GM18517 (cell line): ENCODE data around the gene BLVRA.
"Not testable (repeated sequence)": the region's sequence is repeated elsewhere in the genome, so short reads cannot be mapped to it uniquely, and the experiment has no call there.

Experiments used
- ATAC-seq: cut with Tn5 transposase; IDR thresholded peaks from one replicate; pipeline ENCODE4 v1.9.1; 2021; ENCODE audit warnings: mild to moderate bottlenecking, moderate library complexity; ENCODE audit not compliant: unreplicated experiment

The BLVRA gene

DNA sequence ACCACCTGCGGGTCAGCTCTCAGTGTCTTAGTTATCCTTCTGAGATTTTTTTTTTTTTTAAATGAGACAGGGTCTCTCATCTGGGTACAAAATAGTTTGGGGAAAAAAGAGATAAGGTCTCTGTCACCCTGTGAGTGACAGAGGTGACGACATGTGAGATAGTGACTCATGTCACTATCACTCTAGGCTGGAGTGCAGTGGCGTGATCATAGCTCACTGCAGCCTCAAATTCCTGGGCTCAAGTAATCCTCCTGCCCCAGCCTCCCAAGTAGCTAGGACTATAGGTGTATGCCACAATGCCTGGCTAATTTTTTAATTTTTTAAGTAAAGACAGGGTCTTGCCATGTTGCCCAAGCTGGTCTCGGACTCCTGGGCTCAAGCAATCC lies 10.4 kb downstream of the BLVRA start:
- ATAC-seq: no peak

DNA sequence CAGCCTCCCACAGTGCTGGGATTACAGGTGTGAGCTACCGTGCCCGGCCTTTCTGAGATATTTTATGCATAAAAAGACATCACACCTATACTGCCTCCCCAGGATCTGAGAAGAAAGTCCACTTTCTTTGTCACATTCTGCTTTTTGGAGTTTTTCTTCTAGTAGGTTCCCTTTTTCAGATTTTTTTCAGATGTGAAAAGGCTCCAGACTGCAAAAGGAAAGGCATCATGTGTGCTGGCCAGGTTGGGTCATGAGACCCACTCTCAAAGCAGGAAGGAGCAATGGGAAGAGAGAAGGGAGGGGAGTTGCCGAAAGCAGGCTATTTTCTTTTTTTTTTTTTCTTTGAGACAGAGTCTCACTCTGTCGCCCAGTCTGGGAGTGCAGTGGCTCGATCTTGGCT lies 10.8 kb downstream of the BLVRA start:
- ATAC-seq: no peak

DNA sequence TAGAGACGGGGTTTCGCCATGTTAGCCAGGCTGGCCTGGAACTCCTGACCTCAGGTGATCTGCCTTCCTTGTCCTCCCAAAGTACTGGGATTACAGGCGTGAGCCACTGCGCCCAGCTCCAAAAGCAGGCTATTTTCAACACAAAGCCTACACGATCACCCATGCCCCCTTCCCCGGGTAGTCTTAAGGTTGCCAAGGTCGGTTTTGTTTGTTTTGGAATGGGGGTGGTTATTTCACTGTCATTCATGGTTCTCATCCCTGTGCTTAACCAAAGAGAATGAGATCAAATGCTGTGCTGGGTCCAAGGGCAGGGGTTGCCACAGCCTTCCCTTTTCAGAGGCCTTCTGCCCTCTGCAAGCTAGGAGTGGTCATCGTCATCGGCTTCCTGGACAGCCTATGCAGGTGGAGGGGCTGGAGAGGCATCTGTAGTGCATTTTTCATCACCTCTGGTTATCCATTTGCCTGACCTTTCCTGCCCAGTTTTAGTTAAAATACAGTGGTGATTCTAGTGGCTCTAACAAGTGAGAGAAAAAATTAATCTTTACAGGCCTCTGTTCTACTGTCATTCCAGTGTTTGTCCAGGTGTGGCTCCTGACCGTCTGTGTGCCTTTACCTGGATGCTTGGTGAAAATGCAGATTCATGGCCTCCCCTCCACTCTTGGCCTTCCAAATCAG lies 11.4 kb downstream of the BLVRA start:
- ATAC-seq: no peak

DNA sequence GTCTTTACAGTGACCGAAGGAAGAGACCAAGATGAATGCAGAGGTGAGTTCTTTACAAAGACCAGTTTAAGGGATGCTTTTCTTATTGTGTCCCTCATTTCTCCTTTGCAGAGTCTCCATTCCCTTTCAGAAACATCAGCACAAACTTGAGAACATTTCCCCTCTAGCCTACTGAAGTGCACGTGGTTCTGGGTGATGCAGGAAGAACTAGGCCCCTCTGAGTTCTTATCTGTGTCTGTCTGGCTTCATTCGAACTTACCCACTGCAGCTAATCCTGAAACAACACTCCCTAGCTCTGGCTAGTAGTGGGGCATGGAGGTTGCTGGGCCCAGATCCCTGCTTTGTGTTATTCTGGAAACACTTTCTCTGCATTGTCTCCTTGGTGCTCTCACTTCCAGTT lies 12.6 kb downstream of the BLVRA start:
- no peak for ATAC-seq

DNA sequence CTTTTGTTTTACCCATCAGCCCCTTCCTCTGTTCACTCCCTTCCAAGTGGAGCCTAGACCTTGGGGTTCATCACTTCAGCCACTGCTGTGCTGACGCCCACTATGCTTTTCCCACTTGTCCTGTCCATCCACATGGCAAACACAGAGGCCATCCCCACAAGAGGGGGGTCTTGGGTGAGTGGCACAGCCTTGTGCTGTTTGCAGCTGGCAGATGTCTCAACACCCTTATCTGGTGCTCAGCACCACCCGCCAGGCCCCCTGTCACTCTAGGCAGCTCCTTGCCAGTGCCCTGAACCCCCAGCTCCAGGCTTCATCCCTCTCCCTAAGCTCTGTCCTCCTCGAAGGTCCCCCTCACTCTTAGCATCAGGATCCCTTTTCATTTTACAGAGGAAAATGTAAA lies 13.1 kb downstream of the BLVRA start:
- no peak for ATAC-seq

DNA sequence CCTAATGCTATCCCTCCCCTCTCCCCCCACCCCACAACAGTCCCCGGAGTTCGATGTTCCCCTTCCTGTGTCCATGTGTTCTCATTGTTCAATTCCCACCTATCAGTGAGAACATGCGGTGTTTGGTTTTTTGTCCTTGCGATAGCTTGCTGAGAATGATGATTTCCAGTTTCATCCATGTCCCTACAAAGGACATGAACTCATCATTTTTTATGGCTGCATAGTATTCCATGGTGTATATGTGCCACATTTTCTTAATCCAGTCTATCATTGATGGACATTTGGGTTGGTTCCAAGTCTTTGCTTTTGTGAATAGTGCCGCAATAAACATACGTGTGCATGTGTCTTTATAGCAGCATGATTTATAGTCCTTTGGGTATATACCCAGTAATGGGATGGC lies 14.8 kb downstream of the BLVRA start:
- not testable (repeated sequence) for ATAC-seq

DNA sequence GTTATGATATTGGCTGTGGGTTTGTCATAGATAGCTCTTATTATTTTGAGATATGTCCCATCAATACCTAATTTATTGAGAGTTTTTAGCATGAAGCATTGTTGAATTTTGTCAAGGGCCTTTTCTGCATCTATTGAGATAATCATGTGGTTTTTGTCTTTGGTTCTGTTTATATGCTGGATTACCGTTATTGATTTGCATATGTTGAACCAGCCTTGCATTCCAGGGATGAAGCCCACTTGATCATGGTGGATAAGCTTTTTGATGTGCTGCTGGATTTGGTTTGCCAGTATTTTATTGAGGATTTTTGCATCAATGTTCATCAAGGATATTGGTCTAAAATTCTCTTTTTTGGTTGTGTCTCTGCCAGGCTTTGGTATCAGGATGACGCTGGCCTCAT lies 16.8 kb downstream of the BLVRA start:
- ATAC-seq: not testable (repeated sequence)

DNA sequence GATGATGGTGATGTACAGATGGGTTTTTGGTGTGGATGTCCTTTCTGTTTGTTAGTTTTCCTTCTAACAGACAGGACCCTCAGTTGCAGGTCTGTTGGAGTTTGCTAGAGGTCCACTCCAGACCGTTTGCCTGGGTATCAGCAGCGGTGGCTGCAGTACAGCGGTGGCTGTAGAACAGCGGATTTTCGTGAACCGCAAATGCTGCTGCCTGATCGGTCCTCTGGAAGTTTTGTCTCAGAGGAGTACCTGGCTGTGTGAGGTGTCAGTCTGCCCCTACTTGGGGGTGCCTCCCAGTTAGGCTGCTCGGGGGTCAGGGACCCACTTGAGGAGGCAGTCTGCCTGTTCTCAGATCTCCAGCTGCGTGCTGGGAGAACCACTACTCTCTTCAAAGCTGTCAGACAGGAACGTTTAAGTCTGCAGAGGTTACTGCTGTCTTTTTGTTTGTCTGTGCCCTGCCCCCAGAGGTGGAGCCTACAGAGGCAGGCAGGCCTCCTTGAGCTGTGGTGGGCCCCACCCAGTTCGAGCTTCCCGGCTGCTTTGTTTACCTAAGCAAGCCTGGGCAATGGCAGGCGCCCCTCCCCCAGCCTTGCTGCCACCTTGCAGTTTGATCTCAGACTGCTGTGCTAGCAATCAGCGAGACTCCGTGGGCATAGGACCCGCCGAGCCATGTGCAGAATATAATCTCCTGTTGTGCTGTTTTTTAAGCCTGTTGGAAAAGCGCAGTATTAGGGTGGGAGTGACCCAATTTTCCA lies 20.0 kb downstream of the BLVRA start:
- not testable (repeated sequence) for ATAC-seq

DNA sequence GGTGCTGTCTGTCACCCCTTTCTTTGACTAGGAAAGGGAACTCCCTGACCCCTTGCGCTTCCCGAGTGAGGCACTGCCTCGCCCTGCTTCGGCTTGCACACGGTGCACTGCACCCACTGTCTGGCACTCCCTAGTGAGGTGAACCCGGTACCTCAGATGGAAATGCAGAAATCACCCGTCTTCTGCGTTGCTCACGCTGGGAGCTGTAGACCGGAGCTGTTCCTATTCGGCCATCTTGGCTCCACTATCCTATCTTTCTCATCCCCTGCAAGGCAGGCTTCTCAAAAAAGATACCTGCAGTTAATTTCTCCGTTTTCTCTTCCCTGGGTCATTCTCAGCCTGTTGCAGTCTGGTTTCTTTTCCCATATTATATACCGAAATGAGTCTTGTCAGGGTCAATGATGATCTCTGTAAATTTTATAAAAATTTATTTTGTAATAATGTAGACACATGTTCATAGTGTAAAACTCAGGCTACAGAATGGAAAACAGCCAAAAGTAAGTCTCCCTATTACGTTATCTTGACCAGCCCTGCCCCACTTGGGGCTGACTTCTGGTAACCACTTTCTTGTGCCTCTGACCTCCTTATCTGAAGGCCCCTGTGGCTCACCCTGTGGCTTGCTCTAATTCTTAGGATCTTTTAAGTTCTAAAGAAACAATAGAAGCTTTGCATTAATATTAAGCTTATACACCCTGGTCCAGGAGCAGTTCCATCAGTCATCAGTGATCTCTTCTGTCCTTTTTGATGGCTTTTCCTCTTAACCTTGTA lies 20.7 kb downstream of the BLVRA start:
- no peak for ATAC-seq

DNA sequence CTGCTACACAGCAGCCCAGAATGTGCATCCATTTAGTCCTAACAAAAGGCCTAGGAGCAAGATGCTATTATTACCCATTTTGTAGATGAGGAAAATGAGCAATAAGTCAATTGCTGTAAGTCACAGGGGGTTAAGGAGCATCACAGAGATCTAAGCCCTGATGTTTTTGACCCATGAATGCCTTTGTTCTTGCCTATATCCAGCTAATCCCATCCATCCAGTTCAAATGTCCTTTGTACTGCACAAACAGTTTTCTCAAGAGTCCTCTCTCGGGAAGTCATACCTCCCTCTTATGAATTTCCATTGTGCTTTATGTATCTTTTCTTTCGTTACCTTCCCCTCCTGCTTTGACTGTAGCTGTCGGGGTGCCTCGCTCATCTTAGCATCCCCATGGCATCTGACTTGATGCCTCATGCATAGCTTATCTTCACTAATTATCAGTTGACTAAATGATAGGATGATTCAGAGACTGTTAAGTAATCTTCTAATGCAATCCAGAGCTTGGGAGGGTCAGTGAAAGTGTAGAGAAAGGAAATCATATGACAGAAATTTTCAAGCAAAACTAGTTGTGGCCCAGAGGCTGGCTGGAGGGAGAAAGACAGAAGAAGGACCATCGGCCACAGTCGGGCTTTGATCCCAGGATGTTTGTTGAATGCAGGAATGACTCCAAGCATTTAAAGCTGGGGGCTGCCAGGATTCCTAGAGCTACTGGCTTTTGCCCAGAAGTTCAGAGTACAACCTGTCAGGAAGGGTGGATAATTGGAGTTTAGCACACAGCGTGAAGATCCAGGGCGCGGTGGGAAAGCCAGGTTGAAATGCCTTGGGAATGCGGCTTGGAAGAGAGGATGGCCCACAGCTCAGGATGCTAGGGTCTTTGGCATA lies 23.5 kb downstream of the BLVRA start:
- no peak for ATAC-seq

DNA sequence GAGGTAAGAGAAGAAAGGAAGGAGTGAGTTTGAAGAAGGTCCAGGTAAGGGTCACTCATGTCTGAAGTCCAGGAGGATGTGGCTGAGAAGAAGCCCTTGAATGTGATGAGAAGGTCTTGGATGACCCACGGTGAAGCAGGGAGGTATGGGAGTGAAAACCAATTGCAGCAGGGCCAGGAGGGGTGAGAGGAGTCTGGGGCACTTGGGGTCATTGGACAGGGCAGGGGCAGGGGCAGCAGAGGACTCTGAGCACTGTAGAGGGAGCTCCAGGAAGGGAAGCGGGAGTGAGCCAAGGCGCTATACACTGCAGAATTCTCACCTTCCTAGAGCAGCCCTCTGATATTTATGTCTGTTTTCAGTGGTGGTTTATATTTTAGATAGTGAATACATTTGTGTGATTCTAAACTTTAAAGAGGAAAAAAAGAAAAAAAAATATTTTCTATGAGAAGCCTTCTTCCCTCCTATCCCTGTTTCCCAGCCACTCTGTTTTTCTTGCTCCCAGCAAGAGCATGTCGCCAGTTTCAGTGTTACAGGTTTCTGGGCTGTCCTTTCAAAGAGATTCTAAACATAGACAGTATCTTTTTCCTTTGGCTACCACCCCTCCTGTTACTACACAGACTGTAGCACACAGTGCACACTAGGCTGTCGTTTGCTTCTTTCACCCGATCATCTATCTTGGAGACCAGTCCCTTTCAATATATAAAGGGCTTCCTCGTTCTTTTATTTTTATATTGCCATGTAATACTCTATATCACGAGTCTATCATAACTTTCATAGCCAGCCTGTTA lies 24.5 kb downstream of the BLVRA start:
- no peak for ATAC-seq

DNA sequence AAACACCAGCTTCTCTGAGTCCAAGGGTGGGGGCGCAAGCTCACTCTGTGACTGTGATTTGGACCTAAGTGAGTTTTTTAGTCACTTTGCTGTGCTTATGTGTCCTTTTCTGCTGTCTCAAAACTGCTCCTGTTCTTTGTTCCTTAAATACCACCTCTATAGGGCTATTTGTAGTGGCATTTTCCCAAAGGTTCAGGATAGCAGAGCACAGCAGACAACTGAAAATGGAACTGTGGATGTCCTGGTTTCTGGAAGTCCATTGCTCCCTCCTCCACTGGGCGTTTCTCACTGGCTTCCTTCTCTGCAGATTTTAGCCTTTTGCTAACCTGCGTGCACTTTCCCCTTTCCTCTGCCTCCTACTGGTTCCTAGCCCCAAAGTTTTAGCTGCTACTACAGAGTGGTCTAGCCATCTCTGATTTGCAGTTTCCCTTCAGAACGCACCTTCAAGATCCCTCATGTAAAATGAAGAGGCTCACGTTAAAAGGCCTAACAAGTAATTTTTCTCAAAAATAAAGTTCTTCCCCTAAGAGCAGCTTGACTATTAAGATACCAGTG lies 25.6 kb downstream of the BLVRA start:
- no peak for ATAC-seq

DNA sequence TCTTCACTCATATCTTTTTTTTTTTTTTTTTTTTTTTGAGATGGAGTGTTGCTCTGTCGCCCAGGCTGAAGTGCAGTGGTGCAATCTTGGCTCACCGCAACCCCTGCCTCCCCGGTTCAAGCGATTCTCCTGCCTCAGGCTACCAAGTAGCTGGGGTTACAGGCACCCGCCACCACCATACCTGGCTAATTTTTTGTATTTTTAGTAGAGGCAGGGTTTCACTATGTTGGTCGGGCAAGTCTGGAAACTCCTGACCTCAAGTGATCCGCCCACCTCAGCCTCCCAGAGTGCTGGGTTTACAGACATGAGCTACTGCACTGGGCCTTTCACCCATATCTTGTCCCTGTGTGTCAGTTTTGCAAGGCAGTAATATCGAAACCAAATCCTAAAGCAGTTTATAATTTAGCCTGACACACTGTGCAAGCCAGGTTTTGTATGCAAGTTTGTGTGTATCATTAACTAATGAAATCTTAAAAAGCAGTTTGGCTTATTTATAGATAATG lies 26.2 kb downstream of the BLVRA start:
- ATAC-seq: peak; percentile 97

DNA sequence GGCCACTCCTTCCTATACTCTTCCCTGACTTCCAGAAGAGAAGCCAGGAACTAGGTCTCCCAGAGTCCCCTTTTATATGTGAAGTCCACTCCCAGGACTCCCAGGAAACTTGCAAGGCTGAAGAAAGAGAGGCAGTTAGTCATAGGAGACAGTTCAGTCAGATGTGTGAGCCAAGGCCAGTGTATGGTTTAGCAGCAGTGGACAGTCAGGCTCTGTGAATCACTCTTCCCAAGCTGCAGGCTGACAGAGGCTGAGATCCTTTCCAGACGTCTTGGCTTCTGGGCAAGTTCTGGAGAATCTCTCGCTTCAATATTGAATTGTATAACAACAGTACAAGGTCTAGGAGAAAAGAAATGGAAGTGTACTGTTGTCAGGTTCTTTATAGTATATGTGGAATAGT lies 26.9 kb downstream of the BLVRA start:
- no peak for ATAC-seq

DNA sequence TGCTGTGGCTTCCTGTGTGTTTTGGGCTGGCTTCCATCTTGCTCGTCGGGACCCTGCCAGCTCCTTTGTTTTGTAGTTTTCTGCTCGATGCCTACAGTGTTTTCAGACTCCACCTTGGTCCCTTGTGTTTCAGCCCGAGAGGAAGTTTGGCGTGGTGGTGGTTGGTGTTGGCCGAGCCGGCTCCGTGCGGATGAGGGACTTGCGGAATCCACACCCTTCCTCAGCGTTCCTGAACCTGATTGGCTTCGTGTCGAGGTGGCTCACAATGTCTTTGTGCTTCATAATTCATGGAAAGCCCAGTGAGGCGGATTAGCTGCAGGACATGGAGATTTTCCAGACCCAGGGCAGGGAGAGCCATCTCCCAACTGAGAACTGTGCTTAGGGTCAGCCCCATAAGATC lies 29.3 kb downstream of the BLVRA start:
- no peak for ATAC-seq

DNA sequence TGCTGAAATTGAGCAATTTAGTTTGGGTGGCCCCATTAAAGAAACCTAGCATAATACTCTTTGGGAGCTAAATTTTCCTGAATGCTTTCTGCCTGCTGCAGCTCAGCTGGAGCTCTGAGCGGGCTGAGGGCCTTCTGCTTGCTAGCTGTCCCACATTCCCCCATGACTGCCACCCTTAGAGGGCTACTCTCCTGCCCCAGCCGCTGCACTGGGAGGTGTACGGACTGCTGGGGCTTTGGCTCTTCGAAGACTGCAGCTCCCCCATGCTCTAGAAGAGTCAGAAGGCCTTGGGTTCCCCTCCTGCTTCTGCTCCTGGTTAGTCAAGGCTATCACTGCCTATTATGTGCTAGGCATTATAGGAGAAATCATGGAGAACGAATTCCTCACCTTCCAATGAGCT lies 31.5 kb downstream of the BLVRA start:
- ATAC-seq: no peak

DNA sequence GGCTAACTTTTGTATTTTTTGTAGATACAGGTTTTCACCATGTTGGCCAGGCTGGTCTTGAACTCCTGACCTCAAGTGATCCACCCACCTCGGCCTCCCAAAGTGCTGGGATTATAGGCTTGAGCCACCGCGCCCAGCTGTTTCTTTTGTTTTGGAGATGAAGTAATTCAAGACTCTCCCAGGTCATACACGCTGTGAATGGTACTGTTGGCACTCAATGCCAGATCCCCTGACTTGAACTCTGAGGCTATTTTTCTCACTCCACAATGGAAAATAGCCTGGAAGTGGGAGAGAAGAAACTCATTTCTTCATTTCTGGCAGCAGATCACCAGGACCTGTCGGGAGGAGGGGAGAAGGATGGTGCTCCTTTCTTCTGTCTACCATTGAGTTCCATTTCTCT lies 32.4 kb downstream of the BLVRA start:
- no peak for ATAC-seq

DNA sequence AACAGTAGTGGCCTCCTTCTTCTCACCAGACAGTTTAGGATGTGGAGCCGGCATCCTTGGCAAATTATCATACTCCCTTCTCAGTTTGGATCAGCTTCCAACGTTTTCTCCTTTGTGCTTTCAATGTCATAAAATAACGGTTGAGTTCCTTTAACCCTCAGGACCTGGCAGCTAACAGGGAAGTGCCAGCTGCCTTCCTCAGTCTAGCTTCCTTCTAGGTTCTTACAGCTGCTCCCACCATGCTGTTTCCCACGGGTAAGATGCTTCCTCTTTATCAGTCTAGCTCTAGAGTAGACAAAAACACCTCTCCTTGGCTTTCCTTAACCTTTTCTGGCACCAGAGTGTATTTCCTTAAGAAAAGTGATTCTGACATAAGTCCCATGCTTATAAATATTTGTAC lies 33.2 kb downstream of the BLVRA start:
- no peak for ATAC-seq

DNA sequence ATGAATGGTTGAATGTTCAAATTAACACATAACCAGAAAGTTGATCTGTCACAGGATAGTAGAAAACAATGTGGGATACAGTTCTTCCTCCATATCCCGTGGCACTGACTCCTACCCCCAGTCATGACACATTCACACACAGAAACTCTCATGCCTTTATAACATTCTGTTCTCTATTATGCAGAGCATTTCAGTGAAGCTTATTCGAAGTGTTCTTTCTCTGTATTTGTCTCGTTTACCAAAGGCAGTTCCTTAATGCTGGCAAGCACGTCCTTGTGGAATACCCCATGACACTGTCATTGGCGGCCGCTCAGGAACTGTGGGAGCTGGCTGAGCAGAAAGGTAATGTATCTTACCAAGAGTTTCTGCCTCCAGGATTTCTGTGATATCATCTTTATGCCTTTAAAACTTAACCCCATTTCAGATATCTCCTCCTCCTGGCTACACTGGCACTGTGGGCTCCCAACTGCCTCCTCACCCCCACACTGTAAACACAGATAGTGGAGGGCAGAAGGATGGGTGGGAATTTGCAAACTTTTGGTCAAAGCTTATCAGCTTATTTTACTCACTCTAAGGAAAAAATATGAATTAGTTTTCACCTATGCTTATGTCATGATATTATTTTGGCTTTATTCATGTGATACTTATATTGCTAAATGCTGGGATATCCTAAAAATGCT lies 34.1 kb downstream of the BLVRA start:
- ATAC-seq: no peak
